ENCODE measurements around the gene SLC25A33. TPM values are rescaled to one million over a fixed set of nuclear protein-coding genes. Genes with fewer than 3 reads are reported as not detected.

Gene SLC25A33
- total RNA-seq, 4 donors from 2014 or later, result 2.5 to 5.5 (median 2.9) TPM

- TF ChIP-seq, protein P1, sequence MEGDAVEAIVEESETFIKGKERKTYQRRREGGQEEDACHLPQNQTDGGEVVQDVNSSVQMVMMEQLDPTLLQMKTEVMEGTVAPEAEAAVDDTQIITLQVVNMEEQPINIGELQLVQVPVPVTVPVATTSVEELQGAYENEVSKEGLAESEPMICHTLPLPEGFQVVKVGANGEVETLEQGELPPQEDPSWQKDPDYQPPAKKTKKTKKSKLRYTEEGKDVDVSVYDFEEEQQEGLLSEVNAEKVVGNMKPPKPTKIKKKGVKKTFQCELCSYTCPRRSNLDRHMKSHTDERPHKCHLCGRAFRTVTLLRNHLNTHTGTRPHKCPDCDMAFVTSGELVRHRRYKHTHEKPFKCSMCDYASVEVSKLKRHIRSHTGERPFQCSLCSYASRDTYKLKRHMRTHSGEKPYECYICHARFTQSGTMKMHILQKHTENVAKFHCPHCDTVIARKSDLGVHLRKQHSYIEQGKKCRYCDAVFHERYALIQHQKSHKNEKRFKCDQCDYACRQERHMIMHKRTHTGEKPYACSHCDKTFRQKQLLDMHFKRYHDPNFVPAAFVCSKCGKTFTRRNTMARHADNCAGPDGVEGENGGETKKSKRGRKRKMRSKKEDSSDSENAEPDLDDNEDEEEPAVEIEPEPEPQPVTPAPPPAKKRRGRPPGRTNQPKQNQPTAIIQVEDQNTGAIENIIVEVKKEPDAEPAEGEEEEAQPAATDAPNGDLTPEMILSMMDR (IDR thresholded peaks at IDR 0.05), result no peak
- no peak for TF ChIP-seq POLR2A (IDR thresholded peaks at IDR 0.05)
- no peak for DNase-seq
- peaks cover 0 to 28% (median 5%) of the 10 kb centered on the region in 4 donors for H3K4me1 ChIP-seq
- H3K36me3 ChIP-seq, result no peaks in the 10 kb centered on the region
- no peaks in the 10 kb centered on the region for H3K9me3 ChIP-seq
- no peaks in the 10 kb centered on the region for H3K27me3 ChIP-seq
- H3K4me3 ChIP-seq, result peak overlapping the region in 1 of 4 donors; percentile 10
- H3K27ac ChIP-seq, result peak overlapping the region in 2 of 4 donors; percentile 6 to 19
Observed at GRCh38 chr1:9542430-9542829, 3.2 kb downstream of the SLC25A33 start.

- Histone ChIP-seq H3K27me3 (no peaks in the 10 kb centered on the region), H3K4me3 (no peak overlapping the region), H3K4me1 (peaks cover 0 to 20% (median 4%) of the 10 kb centered on the region in 4 donors), H3K9me3 (no peaks in the 10 kb centered on the region), H3K27ac (no peak overlapping the region), H3K36me3 (no peaks in the 10 kb centered on the region)
- TF ChIP-seq, protein P1 (IDR thresholded peaks at IDR 0.05), result no peak
- no peak for TF ChIP-seq POLR2A (IDR thresholded peaks at IDR 0.05)
- DNase-seq, result no peak
Observed at GRCh38 chr1:9544926-9545325, 5.7 kb downstream of the SLC25A33 start.

DNA sequence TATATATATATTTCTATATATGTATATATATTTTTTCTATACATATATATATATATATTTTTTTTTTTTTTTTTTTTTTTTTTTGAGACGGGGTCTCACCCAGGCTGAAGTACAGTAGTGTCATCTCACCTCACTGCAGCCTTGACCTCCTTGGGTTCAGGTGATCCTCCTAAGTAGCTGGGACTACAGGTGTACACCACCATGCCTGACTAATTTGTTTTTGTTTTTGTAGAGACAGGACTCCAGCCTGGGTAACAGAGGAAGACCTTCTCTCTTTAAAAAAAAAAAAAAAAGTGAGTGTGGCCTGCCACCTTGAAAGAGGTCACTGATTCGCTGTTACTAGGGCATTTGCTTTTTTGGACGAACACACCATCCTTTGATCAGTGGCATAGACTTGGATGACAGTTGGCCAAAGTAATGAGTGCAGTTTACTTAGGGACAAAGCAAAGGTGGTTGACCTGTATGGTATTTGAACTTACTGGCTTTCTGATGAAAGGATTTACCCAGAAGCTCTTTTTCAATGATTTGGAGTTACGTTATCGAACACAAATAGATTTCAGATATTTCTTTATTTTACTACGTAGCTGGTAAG is 10.8 kb downstream of the SLC25A33 start:
- no peak for DNase-seq
- H3K4me3 ChIP-seq, result no peak overlapping the region
- no peak overlapping the region for H3K27ac ChIP-seq
- H3K9me3 ChIP-seq, result no peaks in the 10 kb centered on the region
- no peaks in the 10 kb centered on the region for H3K4me1 ChIP-seq
- no peaks in the 10 kb centered on the region for H3K36me3 ChIP-seq
- no peak for TF ChIP-seq POLR2A (IDR thresholded peaks at IDR 0.05)
- TF ChIP-seq, protein P1 (IDR thresholded peaks at IDR 0.05), result no peak
- H3K27me3 ChIP-seq, result no peaks in the 10 kb centered on the region

DNA sequence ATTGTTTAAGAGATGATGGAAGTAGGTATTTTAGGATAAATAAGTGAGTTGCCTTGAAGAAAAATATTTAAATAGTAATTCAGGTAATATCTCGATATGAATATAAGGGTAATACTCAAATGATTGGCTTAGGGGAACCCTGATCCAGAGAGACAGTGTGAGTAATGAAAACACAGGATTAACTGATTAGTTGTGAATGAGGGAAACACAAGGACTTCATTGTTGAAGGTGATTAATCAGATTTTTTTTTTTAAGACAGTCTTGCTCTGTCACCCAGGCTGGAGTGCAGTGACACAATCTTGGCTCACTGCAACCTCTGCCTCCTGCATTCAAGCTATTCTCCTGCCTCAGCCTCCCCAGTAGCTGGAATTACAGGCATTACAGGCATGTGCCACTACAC is 12.7 kb downstream of the SLC25A33 start:
- Histone ChIP-seq H3K27me3 (no peaks in the 10 kb centered on the region), H3K4me1 (no peaks in the 10 kb centered on the region), H3K36me3 (peaks cover 0 to 7% (median 0%) of the 10 kb centered on the region in 3 donors), H3K4me3 (no peak overlapping the region), H3K27ac (no peak overlapping the region), H3K9me3 (no peaks in the 10 kb centered on the region)
- DNase-seq, result no peak
- no peak for TF ChIP-seq POLR2A (IDR thresholded peaks at IDR 0.05)
- TF ChIP-seq, protein P1 (IDR thresholded peaks at IDR 0.05), result no peak

DNA sequence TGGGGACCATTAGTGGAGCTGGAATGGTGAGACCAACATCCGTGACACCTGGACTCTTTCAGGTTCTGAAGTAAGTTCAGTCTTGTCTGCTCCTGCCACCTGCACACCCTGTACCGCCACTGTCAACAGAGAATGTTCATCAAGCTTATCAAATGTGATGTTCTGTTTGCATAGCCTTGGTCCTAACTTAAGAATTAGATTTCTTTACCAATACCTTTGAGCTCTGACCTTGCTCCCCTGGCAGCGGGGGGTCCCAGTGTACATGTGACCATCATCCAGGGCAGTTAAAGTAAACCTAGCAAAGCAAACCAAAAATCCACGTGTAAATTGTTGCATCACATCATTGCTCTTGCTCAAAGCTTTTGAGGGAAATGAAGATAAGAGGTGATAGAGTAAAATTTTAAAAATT is 14.5 kb downstream of the SLC25A33 start:
- H3K36me3 ChIP-seq, result peaks cover 0 to 19% (median 0%) of the 10 kb centered on the region in 3 donors
- no peak overlapping the region for H3K27ac ChIP-seq
- TF ChIP-seq, protein P1 (IDR thresholded peaks at IDR 0.05), result no peak
- TF ChIP-seq POLR2A (IDR thresholded peaks at IDR 0.05), result no peak
- H3K27me3 ChIP-seq, result no peaks in the 10 kb centered on the region
- H3K4me3 ChIP-seq, result no peak overlapping the region
- no peaks in the 10 kb centered on the region for H3K4me1 ChIP-seq
- no peaks in the 10 kb centered on the region for H3K9me3 ChIP-seq
- no peak for DNase-seq

Measured in Peyer's patch (tissue), 4 donors.